Measurements from ENCODE around the gene PLA2G2F. TPM values are rescaled to one million over a fixed set of nuclear protein-coding genes. Genes with fewer than 3 reads are reported as not detected.

PLA2G2F gene
- total RNA-seq, 1 experiment from 2014 or later = not detected

- no peak for DNase-seq (ENCODE audit: extremely low read depth, low read depth)
Observed at GRCh38 chr1:20141001-20141400, 1.9 kb downstream of the PLA2G2F start.

- no peak for DNase-seq (ENCODE audit: extremely low read depth, low read depth)
Observed at GRCh38 chr1:20141466-20141865, 2.3 kb downstream of the PLA2G2F start.

GRCh38 chr1:20142001-20142710, 3.0 kb downstream of the PLA2G2F start:
- DNase-seq (ENCODE audit: extremely low read depth, low read depth) = no peak

- no peak for DNase-seq (ENCODE audit: extremely low read depth, low read depth)
Observed at GRCh38 chr1:20143318-20143717, 4.2 kb downstream of the PLA2G2F start.

- DNase-seq (ENCODE audit: extremely low read depth, low read depth) = no peak
Observed at GRCh38 chr1:20143734-20144565, 4.8 kb downstream of the PLA2G2F start.

- DNase-seq (ENCODE audit: extremely low read depth, low read depth) = no peak
Observed at GRCh38 chr1:20147846-20148570, 8.9 kb downstream of the PLA2G2F start.

- DNase-seq (ENCODE audit: extremely low read depth, low read depth) = no peak
Observed at GRCh38 chr1:20148571-20149500, 9.7 kb downstream of the PLA2G2F start.

- no peak for DNase-seq (ENCODE audit: extremely low read depth, low read depth)
Observed at GRCh38 chr1:20149601-20150325, 10.6 kb downstream of the PLA2G2F start.

- DNase-seq (ENCODE audit: extremely low read depth, low read depth) = no peak
Observed at GRCh38 chr1:20150326-20150705, 11.2 kb downstream of the PLA2G2F start.

GRCh38 chr1:20150969-20151368, 11.8 kb downstream of the PLA2G2F start:
- DNase-seq (ENCODE audit: extremely low read depth, low read depth) = no peak

GRCh38 chr1:20151906-20152598, 12.9 kb downstream of the PLA2G2F start:
- DNase-seq (ENCODE audit: extremely low read depth, low read depth) = peak; percentile 59

GRCh38 chr1:20152599-20152930, 13.4 kb downstream of the PLA2G2F start:
- DNase-seq (ENCODE audit: extremely low read depth, low read depth) = no peak

GRCh38 chr1:20153000-20153418, 13.9 kb downstream of the PLA2G2F start:
- no peak for DNase-seq (ENCODE audit: extremely low read depth, low read depth)

GRCh38 chr1:20154301-20154831, 15.2 kb downstream of the PLA2G2F start:
- DNase-seq (ENCODE audit: extremely low read depth, low read depth) = no peak

GRCh38 chr1:20158358-20159070, 19.4 kb downstream of the PLA2G2F start:
- no peak for DNase-seq (ENCODE audit: extremely low read depth, low read depth)

GRCh38 chr1:20160034-20160433, 20.9 kb downstream of the PLA2G2F start:
- no peak for DNase-seq (ENCODE audit: extremely low read depth, low read depth)

GRCh38 chr1:20164694-20165202, 25.6 kb downstream of the PLA2G2F start:
- DNase-seq (ENCODE audit: extremely low read depth, low read depth) = no peak

GRCh38 chr1:20165522-20165951, 26.4 kb downstream of the PLA2G2F start:
- no peak for DNase-seq (ENCODE audit: extremely low read depth, low read depth)

Measured in NCI-H460 (cell line).